Fibroblast of skin of abdomen (primary cell): ENCODE results near the gene CCDC175.
A peak's percentile ranks its signal among the peaks of the same experiment; 100 is the strongest.

Experiments
- DNase-seq: peaks from one replicate; pipeline ENCODE4 v3.0.0-alpha.2; 2013

Gene CCDC175

DNA sequence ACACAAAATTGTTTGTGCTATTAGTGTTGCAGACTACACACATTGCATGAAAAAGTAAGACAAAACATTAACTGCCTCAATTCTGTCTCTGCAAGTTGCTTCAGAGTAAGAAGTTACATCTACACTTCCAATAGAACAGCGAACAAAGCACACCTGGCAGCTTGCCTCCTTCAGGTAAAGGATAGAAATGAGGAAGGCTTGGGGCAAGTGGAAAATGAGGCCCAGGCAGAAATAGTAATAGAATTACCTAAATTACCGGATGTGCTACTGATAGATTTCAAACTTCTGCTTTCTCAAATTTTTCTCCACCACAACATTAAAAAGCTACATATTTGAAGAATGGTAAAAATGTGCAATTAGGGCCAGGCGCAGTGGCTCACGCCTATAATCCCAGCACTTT, 37.7 kb downstream of the CCDC175 start:
- no peak for DNase-seq

GRCh38 chr14:59537476-59537875, 39.1 kb downstream of the CCDC175 start:
- no peak for DNase-seq

- DNase-seq = no peak
These were observed 42.1 kb downstream of the CCDC175 start for GRCh38 chr14:59534361-59534987.

GRCh38 chr14:59532419-59532818, 44.2 kb downstream of the CCDC175 start:
- DNase-seq = no peak

GRCh38 chr14:59530349-59530748, 46.3 kb downstream of the CCDC175 start:
- DNase-seq = no peak

DNA sequence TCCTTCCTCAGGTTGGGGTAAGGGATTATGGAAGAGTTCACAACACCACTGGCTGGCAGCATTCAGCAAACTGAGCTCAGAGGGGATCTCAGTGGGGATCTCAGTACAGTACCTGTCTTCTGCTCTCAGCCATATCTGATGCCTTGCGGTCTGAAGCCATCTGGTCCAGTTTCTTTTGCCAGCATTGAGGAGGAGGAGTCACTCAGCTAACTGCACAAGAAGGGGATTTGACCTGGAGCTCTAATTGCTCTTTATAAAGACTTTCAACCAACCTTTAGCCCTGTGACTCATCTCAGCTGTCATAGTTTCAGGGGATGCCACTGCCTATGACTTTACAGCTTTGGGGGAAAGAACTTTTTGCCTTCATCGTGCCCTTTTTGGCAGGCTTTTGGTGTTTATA, 47.4 kb downstream of the CCDC175 start:
- DNase-seq = no peak

GRCh38 chr14:59520224-59520623, 56.4 kb downstream of the CCDC175 start:
- no peak for DNase-seq

DNA sequence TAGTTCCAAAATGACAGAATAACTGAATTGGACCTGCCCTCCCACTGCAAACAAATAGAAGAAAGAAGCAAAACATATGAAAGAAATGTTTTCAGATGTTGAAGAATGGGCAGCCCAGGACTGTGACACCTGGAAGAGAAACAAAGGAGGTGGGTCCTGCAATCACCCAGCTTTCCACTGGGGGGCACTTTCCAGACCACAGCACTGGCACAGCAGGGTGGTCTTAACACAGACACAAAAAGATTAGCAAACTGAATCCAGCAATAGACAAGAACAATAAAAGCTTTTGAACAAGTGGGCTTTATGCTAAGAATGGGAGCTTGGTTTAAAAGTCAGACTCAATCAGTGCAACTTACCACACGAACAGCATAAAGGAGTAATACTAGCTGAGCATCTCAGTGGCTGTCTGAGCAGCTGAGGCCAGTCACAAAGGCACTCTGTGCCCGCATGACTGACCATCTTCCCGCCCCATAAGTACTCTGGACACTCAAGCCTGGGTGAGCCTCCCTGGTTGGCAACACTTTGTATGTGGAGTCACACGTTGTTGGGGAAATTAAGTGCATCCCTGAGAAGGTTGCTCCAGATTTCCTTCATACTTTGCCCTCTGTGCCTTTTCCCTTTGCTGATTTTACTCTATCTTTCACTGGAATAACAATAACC, 64.6 kb downstream of the CCDC175 start:
- DNase-seq = no peak

DNA sequence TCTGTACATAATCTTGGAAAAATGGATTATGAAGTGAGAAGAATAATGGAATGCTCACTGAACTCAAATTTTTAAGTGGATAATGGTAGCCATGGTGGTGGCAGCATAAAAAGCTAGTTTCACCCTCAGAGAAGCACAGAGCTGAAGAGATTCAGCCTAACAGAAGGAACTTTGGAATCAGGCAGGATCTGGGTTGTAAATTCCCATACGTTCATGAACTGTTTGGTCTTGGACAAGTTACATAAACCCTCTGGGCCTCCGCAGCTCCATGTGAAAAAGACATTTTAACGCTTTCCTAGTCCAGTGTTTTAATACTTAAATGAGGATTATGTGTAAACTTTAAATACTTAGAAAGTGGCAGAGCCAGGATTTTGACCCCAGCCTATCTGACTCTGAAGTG, 65.6 kb downstream of the CCDC175 start:
- no peak for DNase-seq

DNA sequence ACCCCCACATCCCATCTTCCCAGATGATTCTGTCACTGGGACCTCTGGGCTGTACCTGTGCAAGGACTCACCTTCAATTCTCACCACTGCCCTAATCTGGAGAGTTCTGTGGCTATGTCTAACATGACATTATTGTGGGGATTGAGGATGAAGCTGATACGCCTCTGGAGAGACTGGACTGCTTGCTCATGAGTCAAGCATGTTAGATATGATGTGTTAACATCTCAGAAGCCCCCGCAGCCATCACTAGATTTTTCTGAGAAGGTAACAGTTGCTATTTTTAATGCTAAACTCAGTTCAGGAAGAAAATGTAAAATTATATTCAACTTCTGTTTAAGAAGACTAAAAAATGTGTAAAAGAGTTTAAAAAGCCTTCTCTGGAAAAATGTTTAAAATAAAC, 66.6 kb downstream of the CCDC175 start:
- no peak for DNase-seq

- DNase-seq = no peak
These were observed 67.5 kb downstream of the CCDC175 start for GRCh38 chr14:59509101-59509500.

- DNase-seq = no peak
These were observed 68.9 kb downstream of the CCDC175 start for GRCh38 chr14:59507752-59508103.

DNA sequence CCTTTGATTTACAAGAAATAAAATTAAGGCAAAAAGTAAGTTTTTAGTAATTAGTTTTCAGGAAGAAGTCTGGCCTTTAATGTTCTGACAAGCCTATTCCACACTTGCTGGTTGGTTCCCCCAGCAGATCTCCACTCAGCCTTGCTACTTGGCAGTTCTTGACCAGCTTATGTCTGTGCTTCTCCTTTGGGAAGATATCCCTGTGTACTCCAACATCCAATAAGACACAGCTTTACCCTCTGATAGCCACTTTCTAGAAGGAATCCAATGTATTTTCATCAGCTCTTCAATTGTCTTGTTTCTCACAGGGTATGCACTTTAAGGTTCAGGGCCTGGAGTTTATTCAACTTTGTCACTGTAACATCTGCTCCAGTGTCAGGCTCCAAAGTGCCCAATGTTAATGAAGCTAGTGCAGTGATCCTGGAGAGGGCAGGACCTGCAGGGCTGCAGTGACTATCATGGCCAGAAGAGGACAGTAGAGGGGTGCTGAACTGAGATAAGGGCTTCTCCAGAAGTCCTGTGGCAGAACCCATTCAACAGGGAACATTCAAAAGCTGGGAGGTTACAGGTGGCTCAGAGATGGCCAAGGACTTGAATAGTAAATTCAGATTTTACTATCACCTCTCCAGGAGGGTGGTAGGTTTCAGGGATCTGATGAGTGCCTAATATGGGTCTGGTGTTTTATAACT, 69.4 kb downstream of the CCDC175 start:
- peak; percentile 33 for DNase-seq

- no peak for DNase-seq
These were observed 73.4 kb downstream of the CCDC175 start for GRCh38 chr14:59503256-59503655.

- no peak for DNase-seq
These were observed 75.9 kb downstream of the CCDC175 start for GRCh38 chr14:59500732-59501131.

DNA sequence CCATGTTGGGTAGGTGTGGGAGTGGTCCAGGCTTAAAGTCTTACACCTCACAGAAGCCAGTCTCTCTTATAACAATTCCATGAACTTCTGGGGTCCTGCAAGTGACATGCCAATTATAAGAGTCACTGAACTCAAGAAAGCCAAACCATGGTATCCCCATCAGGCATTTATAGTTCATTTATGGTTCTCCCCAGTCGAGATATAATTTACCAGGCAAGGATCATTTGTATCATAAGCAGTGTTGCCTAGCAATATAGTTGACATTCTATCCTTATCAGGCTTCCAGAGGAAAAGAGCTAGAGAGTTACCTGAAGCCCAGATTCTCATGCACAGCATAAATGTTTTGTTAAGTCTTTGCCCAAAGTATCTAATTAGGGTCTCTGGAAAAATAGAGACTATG, 84.2 kb downstream of the CCDC175 start:
- DNase-seq = no peak

- no peak for DNase-seq
These were observed 85.9 kb downstream of the CCDC175 start for GRCh38 chr14:59490756-59491155.

DNA sequence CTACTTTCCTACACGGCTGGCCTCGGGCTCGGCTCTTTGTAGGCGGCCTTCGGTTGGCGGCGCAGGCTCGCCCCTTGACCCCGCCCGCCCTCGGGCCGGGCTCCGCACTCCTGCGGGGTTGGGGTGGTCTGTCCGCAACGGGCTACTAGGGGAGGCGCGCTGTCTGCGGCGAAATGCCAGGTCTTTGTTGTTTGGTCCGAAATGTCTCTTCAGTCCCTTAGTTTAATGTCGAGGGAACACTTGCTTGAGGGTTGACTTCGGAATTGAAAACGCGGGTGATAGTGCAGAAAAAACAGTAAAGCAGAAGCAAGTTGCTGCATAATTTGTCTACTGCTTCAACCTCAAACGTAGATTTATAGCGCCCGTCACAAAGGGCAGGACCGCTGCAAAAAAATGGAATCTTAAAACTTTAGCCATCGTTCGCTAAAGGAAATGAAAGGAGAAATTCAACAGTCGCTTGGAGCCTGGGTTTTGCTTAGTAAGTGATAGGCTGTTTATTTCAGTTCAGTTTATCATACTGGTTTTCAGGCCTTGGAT, 91.9 kb downstream of the CCDC175 start:
- no peak for DNase-seq

GRCh38 chr14:59483819-59484638, 92.6 kb downstream of the CCDC175 start, which contains the start of the genes JKAMP and L3HYPDH:
TSS of gene JKAMP (plus strand) at chr14:59484517. CDS start at chr14:59484590, 73 bp downstream.
TSS of gene L3HYPDH (minus strand) at chr14:59484408. CDS start at chr14:59484316, 92 bp downstream.
- peak; percentile 97 for DNase-seq

GRCh38 chr14:59483363-59483762, 93.2 kb downstream of the CCDC175 start:
- peak; percentile 82 for DNase-seq

- DNase-seq = peak; percentile 96
These were observed 93.9 kb downstream of the CCDC175 start for GRCh38 chr14:59482541-59483331.
